ENCODE measurements around the gene KDM5A.

- TF ChIP-seq CTCF (IDR thresholded peaks at IDR 0.05 in 8 of 11, conservative IDR thresholded peaks at IDR 0.05 in 3 of 11), result no peak
- TF ChIP-seq POLR2A (IDR thresholded peaks at IDR 0.05), result no peak
These were observed 25.7 kb upstream of the KDM5A start for GRCh38 chr12:414859-415258.

All from spleen (tissue), 7 donors.